HepG2 (cell line): Measurements from ENCODE around the gene AKIRIN1. TPM values are rescaled to one million over a fixed set of nuclear protein-coding genes. Genes with fewer than 3 reads are reported as not detected.

Experiments
- ATAC-seq: fragments of 200-7000 bp; cut with Tn5 transposase; 3 replicates; pipeline ENCODE4 v1.9.1; 2020; ENCODE audit warnings: mild to moderate bottlenecking, moderate library complexity
- BruUV-seq: library from RNA; stranded (reverse); fragments of 400-500 nt; replicated peaks from 2 replicates; lab custom pipeline; 2021; lab: Mats Ljungman, UMichigan
- CTCF ChIA-PET: fragments of 300-600 bp; formaldehyde crosslinking; extraction: SDS; loops from one replicate; lab custom pipeline; 2021; ENCODE audit warnings: low total read pairs, inconsistent platforms, low intra/inter-chr PET ratio; lab: Yijun Ruan, JAX
- POLR2A ChIA-PET: fragments of 350-600 bp; sonication (Branson Sonifier 250); formaldehyde crosslinking; loops from one replicate; lab custom pipeline; 2020; ENCODE audit warnings: antibody characterized with exemption, inconsistent platforms; lab: Yijun Ruan, JAX
- DNase-seq: peaks from one replicate; pipeline ENCODE4 v3.0.0-alpha.2; 2015; ENCODE audit warnings: low spot score
- FAIRE-seq: peaks from 3 replicates; lab custom pipeline; 2011; peaks lifted over from hg19 to GRCh38; lab: Jason Lieb, UNC
- H2AFZ ChIP-seq: one replicate; pipeline ENCODE4 v1.6.1; 2011; ENCODE audit warnings: low read length, inconsistent platforms
- H3K27ac ChIP-seq: fragments of 300-600 bp; 3 replicates; pipeline ENCODE4 v1.8.0; 2011; ENCODE audit warnings: mixed run types, mild to moderate bottlenecking, mixed read lengths, low read length, inconsistent platforms; ENCODE audit not compliant: insufficient read depth; ENCODE audit errors: extremely low read length
- H3K27me3 ChIP-seq, 2 experiments: fragments of 200-600 bp in 1 of 2; 2 replicates in 1 of 2; 3 replicates in 1 of 2; pipeline versions ENCODE4 v1.6.0 to v1.8.0; 2011; ENCODE audit warnings: low read length in 2 of 2, mild to moderate bottlenecking in 2 of 2, moderate library complexity in 2 of 2, inconsistent platforms in 1 of 2; ENCODE audit not compliant: insufficient read depth in 2 of 2, control insufficient read depth in 1 of 2
- H3K36me3 ChIP-seq, 2 experiments: fragments of 200-600 bp in 1 of 2; replicated peaks in 1 of 2; 2 replicates in 1 of 2; 3 replicates in 1 of 2; pipeline versions ENCODE4 v1.5.1 to v1.8.0; 2011; ENCODE audit warnings: low read length in 2 of 2, inconsistent platforms in 1 of 2; ENCODE audit not compliant: insufficient read depth in 2 of 2, control insufficient read depth in 1 of 2
- H3K4me1 ChIP-seq: 2 replicates; pipeline ENCODE4 v1.5.1; 2012; ENCODE audit warnings: low read length, inconsistent platforms; ENCODE audit not compliant: insufficient read depth
- H3K4me2 ChIP-seq: 2 replicates; pipeline ENCODE4 v1.6.0; 2011; ENCODE audit warnings: low read depth, low read length, inconsistent platforms
- H3K4me3 ChIP-seq, 3 experiments: fragments of 200-600 bp in 1 of 3; sonication (generic), shearing (Covaris generic) in 1 of 3; replicated peaks in 1 of 3; 2 replicates each; pipeline ENCODE4 v1.5.1; 2011 to 2016; ENCODE audit warnings: low read length in 3 of 3, inconsistent platforms in 2 of 3, low read depth in 2 of 3, mild to moderate bottlenecking in 2 of 3, control low read depth in 1 of 3, mixed read lengths in 1 of 3; ENCODE audit not compliant: insufficient read depth in 1 of 3
- H3K79me2 ChIP-seq: one replicate; pipeline ENCODE4 v1.6.1; 2011; ENCODE audit warnings: low read length, inconsistent platforms; ENCODE audit not compliant: insufficient read depth
- H3K9ac ChIP-seq: 2 replicates; pipeline ENCODE4 v1.6.0; 2011; ENCODE audit warnings: mild to moderate bottlenecking, low read depth, low read length, inconsistent platforms; ENCODE audit not compliant: insufficient read depth
- H3K9me3 ChIP-seq: 2 replicates; pipeline ENCODE4 v1.5.1; 2012; ENCODE audit warnings: mild to moderate bottlenecking, low read length
- H4K20me1 ChIP-seq: 2 replicates; pipeline ENCODE4 v1.6.0; 2011; ENCODE audit warnings: inconsistent platforms, mild to moderate bottlenecking, low read length, moderate library complexity; ENCODE audit not compliant: insufficient read depth
- ARID5B ChIP-seq: IDR thresholded peaks from 2 replicates; pipeline ENCODE4 v1.4.0; 2020; ENCODE audit warnings: mild to moderate bottlenecking, missing genetic modification reagents
- ARNT2 ChIP-seq: sonication (generic); formaldehyde crosslinking; IDR thresholded peaks from 2 replicates; pipeline ENCODE4 v1.8.0; 2022; ENCODE audit warnings: mild to moderate bottlenecking, low read depth, missing genetic modification reagents, moderate library complexity
- CAMTA2 ChIP-seq: sonication (generic); formaldehyde crosslinking; IDR thresholded peaks from 2 replicates; pipeline ENCODE4 v1.4.0; 2020; ENCODE audit warnings: mild to moderate bottlenecking, missing genetic modification reagents, borderline replicate concordance
- ISL2 ChIP-seq: sonication (generic); formaldehyde crosslinking; IDR thresholded peaks from 2 replicates; pipeline ENCODE4 v1.5.0; 2020; ENCODE audit warnings: missing genetic modification reagents
- MTF2 ChIP-seq: sonication (generic); formaldehyde crosslinking; IDR thresholded peaks from 2 replicates; pipeline ENCODE4 v1.5.0; 2020; ENCODE audit warnings: missing genetic modification reagents, borderline replicate concordance
- NFIC ChIP-seq: IDR thresholded peaks from 2 replicates; pipeline ENCODE4 v1.6.1; 2012; ENCODE audit warnings: mild to moderate bottlenecking, low read length, inconsistent platforms
- STAG1 ChIP-seq: sonication (generic); formaldehyde crosslinking; IDR thresholded peaks from 2 replicates; pipeline ENCODE4 v1.4.0; 2020; ENCODE audit warnings: missing genetic modification reagents
- TGIF2 ChIP-seq: IDR thresholded peaks from 2 replicates; pipeline ENCODE4 v1.6.1; 2016; ENCODE audit warnings: control low read depth, missing compliant biosample characterization
- WGBS: methylation state at CpG from one replicate; pipeline ENCODE4 v1.1.6; 2017; ENCODE audit warnings: low lambda C conversion rate; 5-methylcytosine and 5-hydroxymethylcytosine counted together
- in situ Hi-C: cut with HindIII; loops from 2 replicates; pipeline ENCODE4 v1.10.0; 2017; ENCODE audit warnings: low pct_unique_long_range_greater_than_20kb; ENCODE audit not compliant: extremely low pct_ligation_motif_present
- intact Hi-C: fragments of 100-400 bp; cut with micrococcal nuclease; formaldehyde crosslinking; loops from one replicate; pipeline ENCODE4 v1.10.0; 2022; ENCODE audit not compliant: unreplicated experiment
- polyA plus RNA-seq, 8 experiments: library from polyadenylated mRNA; depleted of rRNA in 3 of 8; stranded (reverse) in 7 of 8; unstranded in 1 of 8; fragments of >200 nt; fragmentation: Illumina TruSeq in 4 of 8; extraction: Trizol in 4 of 8; gene quantifications; 2 replicates each; pipeline versions ENCODE4 v1.2.1 to v1.2.3, GENCODE V29; 2011 to 2016; ENCODE audit warnings: low read depth in 4 of 8, missing spikeins in 1 of 8, mixed read lengths in 1 of 8; ENCODE audit not compliant: insufficient read depth in 1 of 8
- total RNA-seq, 5 experiments: library from RNA; depleted of rRNA; stranded (reverse); fragments of >200 nt; fragmentation: Illumina TruSeq; extraction: Trizol; gene quantifications; 2 replicates each; pipeline ENCODE4 v1.2.3, GENCODE V29; 2016; ENCODE audit warnings: low read depth in 1 of 5

The AKIRIN1 gene
- total and polyA plus RNA-seq, 2 of the 13 experiments (the other 11 are each of a cell fraction or from before 2014, with no cell fraction given): 123 to 157 TPM

GRCh38 chr1:38950553-38950952 lies 40.5 kb upstream of the AKIRIN1 start:
- Histone ChIP-seq H3K79me2 (no peaks in the 10 kb centered on the region), H2AFZ (no peak overlapping the region), H3K9ac (no peak overlapping the region), H4K20me1 (no peaks in the 10 kb centered on the region), H3K27ac (no peak overlapping the region), H3K4me3 (no peak overlapping the region), H3K4me1 (peaks cover 10% of the 10 kb centered on the region; the same call in 1 of the 2 replicates), H3K9me3 (no peaks in the 10 kb centered on the region), H3K4me2 (no peak overlapping the region), H3K36me3 (no peaks in the 10 kb centered on the region), H3K27me3 (no peaks in the 10 kb centered on the region)
- ChIA-PET CTCF (no interaction called here), POLR2A (interaction anchor here (0.7 kb wide), 1 partner anchor 75 kb away, joined by 3 read pairs; the partner anchor contains the start of gene NDUFS5)
- in situ Hi-C loops: no loop called here
- 46% methylated on average over 2 of the region's 2 CpGs for WGBS
- FAIRE-seq: no peak
- BruUV-seq: no TSS peak
- TF ChIP-seq TGIF2 (no peak), ARID5B (CRISPR knock-in tag) (no peak), ARNT2 (CRISPR knock-in tag) (no peak), STAG1 (CRISPR knock-in tag) (no peak), NFIC (no peak), MTF2 (CRISPR knock-in tag) (no peak), CAMTA2 (no peak), ISL2 (no peak)
- DNase-seq: no peak
- ATAC-seq: no peak
- intact Hi-C loops: no loop called here
